Islet precursor cell (in vitro differentiated cells): Measurements from ENCODE around the gene TEX13A.
"Not testable (repeated sequence)": the region's sequence is repeated elsewhere in the genome, so short reads cannot be mapped to it uniquely, and the experiment has no call there.

Experiments used
- DNase-seq: peaks from one replicate; pipeline ENCODE4 v3.0.0-alpha.2; 2018

The TEX13A gene, protein sequence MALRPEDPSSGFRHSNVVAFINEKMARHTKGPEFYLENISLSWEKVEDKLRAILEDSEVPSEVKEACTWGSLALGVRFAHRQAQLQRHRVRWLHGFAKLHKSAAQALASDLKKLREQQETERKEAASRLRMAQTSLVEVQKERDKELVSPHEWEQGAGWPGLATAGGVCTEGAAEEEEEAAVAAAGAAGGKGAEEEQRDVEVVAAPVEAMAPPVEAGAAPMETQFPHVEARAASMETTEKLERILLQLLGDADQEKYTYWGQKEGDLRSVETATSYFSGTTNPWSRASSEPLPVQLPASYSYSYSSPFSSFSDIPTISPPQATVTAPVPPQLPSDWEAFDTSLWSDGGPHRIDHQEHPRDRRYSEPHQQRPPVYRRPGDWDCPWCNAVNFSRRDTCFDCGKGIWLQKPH

DNA sequence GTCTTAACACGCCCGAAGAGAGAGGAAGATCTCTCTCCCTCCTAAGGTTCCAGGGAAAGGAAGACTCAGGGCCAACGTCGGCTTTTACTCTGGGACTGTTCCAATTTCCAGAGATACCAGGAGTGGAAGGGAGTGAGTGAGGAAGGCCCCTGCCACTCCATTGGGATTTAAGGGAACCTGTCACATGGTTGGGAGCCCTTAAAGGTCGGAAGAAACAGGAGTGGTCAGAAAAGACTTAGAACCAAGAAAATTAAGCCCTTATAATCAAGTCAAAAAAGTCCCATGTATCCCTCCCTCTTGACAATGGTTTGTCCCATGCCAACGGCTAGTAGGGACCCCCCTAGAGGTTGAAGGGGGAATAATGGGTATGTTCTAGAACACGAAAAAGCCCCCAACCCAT, at the start of gene TEX13A:
Gene TEX13A (minus strand): TSS at position 59 of the 400 bp plus-strand sequence. CDS start 297 bp downstream, outside the sequence.
- DNase-seq, result no peak

DNA sequence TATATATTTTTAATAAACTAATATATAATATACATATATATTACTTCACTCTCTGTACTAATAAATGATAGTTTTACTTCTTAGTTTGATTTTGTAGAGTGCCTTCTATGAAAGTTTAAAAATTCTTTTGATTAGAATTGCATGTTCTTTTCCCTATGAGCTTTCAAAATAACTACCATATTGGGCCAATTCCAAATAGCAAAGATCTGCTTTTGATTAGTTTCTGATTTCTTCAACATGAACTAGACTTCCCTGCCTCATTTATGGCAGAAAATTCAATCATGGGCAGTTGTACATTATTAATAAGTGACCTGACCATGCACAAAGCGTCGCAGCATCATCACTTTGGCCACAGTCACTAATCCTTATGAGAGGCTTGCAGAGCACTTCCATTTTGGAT, 48.9 kb upstream of the TEX13A start:
- no peak for DNase-seq

DNA sequence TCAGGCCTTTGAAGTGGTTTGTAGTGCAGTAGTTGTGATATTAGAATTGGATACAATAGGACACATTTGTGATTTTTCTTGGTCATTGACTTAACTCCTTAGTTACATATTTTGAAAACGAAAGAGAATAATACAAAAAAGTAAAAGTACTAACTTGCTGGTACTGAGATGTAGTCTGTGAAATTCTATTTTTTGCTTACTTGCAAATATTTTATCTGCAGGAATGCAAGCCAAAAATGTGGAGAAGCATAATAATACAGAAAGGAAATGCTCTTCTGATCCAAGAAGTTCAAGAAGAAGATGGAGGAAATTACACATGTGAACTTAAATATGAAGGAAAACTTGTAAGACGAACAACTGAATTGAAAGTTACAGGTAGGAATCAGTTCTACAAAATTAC, 46.7 kb upstream of the TEX13A start:
- DNase-seq, result no peak

DNA sequence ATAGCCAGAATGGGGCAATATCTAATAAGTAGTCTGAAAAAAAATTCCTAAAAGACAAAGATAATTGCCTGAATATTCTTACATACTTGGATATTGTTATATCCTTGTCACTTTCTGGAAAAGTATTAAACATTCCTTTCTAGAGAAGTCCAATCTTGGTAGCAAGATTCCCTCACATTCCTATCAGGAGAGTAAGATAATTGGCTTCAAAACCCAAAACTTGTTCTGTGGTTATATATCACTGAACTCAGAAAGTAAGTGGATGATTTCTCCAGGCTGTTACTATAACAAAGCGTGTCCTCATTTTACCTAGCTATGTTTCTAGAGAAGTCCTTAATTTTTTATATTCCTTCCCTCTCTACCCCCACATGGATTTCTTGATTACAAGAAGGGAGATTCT, 46.0 kb upstream of the TEX13A start:
- DNase-seq, result no peak

DNA sequence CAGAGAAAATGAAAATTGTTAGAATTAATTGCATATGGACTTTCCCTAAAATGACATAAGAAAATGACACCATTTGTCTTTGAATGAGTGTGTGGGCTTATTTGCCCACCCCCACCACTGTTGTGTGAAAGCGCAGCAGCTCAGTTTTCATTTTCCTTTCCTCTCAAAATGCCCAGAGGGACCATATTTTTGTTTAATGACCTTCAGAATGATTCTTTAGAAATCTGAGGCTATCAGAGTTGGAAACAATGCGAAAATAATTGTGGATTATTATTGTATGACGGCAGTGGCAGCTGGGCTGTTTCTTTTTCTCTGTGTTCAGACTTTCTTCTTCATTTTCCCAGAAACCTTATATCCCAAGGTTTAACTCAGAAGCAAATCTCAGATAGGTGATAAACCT, 44.6 kb upstream of the TEX13A start:
- DNase-seq, result no peak

DNA sequence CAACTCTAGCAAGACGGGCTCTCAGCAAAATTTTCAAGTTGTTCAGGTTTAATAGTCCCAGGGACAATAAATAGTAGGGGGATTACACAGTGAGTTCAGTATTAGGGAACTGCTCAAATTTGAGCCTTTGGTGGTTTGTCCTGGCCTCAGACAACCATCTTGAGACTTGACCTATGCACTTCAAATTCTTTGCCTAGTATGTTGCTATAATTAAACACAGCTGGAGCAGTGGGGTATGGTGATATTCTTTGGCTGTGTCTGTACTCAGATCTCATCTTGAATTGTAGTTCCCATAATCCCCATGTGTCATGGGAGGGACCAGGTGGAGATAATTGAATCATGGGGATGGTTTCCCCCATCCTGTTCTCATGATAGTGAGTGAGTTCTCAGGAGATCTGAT, 43.3 kb upstream of the TEX13A start:
- DNase-seq, result no peak

DNA sequence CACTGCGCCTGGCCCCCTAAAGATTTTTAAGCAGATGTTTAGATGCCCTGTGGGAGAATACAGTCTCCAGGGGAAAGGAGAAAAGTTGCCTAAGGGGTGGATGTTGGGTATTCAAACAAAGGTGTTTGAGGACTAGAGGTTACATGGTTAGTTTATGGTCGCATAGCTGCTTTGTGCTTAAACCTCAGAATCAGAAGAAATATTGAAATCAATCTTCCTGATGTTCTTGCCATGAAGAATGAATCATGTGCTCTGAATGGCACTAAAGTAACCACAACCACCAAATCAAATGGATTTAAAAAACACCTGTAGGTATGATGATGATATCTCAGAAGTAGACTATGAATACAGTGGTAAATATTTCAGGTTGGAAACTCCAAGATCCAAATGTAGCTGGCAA, 42.7 kb upstream of the TEX13A start:
- no peak for DNase-seq

DNA sequence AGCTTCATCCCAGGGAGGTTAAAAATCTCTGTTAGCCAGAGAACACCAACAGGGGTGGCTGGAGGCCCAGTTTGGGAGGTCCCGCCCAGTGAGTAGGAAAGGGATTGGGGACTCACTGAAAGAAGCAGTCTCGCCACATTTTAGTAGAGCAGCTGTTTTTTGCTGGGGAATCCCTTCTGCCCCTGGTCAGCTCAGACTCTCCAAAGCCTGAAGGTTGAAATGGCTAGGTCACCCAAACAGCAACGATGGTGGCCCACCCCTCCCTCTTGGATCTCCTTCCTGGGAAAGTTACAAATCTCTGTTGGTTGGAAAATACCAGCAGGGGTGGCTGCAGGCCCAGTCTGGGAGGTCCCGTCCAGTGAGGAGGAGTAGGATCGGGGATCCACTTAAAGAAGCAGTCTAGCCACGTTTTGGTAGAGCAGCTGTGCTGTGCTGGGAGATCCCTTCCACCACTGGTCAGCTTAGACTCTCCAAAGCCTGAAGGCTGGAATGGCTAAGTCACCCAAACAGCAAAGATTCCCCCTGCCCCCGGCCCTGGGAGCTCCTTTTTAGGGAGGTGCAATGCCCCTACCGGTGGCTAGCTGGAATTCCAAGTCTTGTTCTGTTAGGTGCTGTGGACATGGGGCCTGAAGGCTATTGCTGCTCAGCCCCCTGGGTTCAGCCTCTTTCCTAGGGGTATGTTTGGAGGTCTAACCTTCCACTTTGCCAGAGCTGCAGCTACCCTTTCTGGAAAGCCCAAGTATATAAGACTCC, 40.0 kb upstream of the TEX13A start:
- no peak for DNase-seq

DNA sequence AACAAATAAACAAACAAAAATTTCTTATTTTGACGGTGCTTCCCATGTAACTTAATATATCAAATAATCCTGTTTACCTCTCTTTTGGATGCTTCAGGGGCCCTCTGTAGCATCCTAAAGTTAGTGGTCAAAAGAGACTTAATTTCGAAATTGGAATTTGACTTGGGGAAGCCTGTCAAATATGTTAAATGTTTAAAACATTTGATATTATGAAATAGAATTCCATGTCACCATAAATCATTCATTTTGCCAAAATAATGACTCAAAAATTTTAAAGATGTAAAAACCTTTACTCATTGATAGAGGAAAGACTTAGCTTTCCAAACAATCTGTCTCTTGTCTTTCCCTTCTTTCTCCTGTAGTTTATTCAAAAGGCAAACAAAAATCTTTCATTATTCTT, 20.6 kb upstream of the TEX13A start:
- no peak for DNase-seq

DNA sequence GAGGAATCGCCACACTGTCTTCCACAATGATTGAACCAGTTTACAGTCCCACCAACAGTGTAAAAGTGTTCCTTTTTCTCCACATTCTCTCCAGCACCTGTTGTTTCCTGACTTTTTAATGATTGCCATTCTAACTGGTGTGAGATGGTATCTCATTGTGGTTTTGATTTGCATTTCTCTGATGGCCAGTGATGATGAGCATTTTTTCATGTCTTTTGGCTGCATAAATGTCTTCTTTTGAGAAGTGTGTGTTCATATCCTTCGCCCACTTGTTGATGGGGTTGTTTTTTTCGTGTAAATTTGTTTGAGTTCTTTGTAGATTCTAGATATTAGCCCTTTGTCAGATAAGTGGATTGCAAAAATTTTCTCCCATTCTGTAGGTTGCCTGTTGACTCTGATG, 16.9 kb upstream of the TEX13A start:
- DNase-seq, result not testable (repeated sequence)

DNA sequence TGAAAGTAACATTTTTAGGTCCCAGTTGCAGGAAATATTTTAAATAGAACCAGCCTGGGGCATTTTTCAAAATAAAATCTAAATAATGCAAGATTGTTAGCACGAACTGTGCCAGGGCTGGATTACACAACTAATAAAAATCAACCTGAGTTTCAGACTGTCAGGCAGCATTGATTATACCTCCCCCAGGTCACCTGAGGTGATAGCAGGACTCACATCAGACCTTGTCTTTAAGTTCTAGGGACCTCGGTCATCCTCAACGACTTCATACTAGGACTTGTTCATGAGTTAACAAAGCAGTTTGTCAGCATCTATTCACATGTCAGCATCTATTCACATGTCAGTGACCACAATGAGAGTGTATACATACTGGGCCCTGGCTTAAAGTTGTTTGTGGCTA, 8.7 kb upstream of the TEX13A start:
- no peak for DNase-seq

DNA sequence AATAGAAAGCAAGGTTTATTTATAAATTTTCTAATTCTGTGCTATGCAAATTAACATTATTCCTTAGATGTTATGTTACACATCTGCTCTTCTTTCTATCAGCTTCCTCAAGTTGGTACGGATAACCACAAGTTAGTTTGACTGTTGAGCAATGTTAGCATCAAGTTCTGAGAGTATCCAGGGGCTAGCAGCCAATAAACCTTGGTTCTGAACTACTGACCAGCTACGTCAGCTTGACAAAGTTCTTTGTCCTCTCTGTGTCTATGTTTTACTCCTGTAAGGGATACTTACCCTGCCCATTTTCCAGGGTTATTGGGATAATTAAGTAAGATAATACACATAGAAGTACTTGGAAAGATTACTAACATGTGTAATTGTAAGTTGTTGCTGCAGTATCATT, 8.1 kb upstream of the TEX13A start:
- no peak for DNase-seq

DNA sequence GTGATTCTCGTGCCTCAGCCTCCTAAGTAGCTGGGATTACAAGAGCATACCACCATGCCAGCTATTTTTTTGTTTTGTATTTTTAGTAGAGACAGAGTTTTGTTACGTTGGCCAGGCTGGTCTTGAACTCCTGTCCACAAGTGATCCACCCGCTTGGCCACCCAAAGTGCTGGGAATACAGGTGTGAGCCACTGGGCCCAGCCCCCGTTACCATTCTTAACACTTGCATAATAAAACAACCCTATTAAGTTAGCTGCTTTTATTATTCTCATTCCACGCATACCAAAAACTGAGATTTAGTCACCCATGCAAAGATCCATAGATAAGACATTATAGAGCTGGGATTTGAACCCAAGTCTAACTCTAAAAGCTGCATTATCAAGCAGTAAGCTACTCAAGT, 6.0 kb upstream of the TEX13A start:
- DNase-seq, result no peak

DNA sequence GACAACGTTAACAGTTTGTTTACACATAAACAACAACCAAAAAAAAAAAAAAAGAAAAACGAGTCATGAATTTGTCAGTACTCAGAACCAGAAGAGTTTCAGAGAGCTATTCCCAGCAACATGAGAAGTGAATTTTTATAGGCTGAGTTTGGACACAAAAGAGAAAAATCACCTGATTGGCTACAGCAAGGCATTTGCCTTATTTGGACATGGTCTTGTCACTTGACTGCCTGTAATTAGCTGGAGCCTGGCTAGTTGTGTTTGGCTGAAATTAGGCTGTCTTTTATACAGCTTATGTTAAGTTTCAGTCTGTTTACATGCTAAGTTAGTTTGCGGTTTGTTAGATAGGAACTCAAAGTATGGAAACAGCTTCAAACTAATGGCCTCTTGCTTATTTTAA, 880 bp upstream of the TEX13A start:
- DNase-seq, result no peak

DNA sequence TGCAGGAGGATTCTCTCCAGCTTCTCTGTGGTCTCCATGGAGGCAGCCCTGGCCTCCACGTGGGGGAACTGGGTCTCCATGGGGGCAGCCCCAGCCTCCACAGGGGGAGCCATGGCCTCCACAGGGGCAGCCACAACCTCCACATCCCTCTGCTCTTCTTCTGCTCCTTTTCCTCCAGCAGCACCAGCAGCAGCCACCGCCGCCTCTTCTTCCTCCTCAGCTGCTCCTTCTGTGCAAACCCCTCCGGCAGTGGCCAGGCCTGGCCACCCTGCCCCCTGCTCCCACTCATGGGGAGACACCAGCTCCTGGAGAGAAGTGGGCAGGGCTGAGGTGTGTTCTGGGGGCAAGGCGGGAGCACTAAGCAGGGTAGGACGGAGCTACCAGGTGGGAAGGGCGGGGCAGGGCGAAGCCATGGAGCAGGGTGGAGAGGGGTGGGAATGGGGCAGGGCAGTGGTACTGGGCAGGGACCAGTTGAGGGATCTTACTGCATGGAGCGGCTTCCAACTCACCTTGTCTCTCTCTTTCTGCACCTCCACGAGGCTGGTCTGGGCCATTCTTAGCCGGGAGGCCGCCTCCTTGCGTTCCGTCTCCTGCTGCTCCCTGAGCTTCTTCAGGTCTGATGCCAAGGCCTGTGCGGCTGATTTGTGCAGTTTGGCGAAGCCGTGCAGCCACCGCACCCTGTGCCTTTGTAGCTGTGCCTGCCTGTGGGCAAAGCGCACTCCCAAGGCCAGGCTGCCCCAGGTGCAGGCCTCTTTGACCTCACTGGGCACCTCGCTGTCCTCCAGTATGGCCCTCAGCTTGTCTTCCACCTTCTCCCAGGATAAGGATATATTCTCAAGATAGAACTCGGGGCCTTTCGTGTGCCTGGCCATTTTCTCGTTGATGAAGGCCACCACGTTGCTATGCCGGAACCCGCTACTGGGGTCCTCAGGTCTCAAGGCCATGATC, 766 bp downstream of the TEX13A start:
- DNase-seq, result no peak

DNA sequence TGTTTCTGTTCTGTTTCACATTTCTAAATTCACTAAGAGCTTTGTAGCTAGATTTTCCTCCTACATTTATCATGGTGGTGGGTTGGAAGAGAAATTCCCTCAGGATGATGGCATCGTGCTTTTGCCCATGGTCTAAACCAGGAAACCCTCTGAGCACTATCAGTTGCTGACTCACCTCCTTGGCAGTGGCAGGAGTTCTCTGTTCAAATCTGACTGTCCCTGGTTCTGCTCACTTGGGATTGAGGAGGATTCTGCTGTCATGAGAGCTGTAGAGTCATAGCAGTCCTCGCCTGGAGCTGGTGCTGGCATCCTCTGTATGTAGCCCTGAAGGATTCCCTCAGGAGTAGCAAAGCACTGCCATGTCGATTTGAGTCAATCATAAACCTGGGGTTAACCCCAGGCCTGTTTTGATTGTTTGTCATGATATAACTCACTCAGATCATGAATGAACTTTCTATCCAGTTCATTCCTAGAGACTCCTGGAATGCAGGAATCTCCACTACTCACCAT, 9.4 kb downstream of the TEX13A start:
- no peak for DNase-seq

DNA sequence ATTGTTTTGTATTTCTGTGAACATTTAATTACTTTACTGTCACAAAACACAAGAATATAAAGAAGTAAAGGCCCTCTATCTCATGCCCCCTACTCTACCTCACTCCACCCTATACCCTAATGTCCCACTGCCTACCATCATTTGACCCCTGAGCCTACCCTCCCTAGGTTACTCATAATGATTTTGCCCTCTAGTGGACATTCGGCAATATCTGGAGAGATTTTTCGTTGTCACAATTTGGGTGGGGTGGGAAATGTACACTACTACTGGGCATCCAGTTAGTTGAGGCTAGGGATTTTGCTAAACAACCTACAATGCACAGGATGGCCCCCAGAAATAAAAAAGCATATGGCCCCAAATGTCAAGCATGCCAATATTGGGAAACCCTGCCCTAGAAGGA, 10.2 kb downstream of the TEX13A start:
- DNase-seq, result no peak

DNA sequence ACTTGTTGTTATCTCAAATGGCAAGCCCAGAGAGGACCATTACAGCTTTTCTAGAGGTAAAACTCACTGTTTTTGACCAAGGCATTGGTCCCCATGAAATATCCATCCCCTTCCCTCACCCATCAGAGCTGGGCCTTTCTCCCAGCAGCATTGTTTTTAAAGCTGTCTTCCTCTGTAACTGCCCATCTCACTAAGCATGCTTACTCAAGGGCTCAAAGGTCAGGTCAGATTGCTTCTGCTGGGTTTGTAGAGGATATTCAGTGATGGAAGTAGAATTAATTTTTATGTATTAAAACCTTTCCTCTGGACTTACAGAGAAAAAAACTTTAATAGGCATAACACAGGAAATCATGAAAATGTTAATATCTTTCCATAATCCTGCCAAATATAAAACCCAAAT, 11.1 kb downstream of the TEX13A start:
- no peak for DNase-seq

DNA sequence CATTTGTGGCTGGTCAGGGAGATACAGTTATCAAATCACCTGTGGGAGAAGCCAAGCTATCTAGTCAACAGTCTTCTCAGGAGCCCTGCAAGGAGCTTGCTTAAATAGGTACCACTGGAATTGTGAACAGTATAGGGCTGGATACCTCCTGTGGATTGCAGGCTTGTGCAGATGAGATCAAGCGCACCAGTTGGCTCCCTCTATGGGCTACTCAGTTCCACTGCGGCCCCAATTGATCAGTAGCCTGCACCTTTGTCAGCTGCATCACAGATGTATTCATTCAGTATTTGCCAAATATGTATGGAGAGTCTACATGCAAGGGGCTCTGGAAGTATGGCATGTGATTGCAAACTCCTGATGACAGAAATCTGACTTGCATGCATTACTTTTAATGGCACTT, 28.6 kb downstream of the TEX13A start:
- peak; percentile 63 for DNase-seq

DNA sequence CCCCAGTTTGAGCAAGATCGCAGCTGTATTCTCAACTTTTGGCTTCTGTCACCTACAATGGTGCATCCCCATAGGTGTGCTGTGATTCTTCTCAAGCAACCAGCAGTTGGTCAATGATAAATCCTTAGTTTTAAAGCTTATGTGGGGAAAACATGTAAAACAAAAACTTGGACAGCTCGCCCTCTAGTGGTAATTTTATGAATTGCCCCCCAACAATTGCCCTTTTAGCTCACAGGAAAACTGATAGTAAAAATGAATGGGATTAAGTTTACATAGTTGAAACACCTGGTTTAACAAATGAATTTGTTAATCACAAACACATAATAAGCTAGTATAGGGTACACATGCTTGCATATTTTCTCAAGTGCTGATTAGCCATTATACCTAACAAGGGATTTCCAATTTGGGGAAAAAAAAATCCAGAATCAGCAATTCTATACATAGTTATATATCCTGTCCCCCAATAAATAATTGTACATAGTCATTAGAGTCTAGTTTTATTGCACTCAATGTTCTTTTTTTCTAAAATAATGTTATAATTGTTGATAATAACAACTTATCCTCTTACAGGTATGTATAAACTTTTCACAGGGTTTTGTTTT, 30.1 kb downstream of the TEX13A start:
- DNase-seq, result no peak

DNA sequence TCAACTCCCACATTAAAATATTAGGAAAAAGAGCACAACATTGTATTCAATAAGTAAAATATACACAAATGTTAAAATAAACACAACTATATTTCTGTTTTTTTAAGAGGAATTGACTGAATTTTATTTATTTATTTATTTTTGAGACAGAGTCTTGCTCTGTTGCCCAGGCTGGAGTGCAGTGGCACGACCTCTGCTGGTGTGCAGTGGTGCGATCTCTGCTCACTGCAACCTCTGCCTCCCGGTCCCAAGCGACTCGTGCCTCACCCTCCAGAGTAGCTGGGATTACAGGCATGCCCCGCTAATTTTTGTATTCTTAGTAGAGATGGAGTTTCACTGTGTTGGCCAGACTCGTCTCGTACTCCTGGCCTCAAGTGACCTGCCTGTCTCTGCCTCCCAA, 31.4 kb downstream of the TEX13A start:
- DNase-seq, result no peak

DNA sequence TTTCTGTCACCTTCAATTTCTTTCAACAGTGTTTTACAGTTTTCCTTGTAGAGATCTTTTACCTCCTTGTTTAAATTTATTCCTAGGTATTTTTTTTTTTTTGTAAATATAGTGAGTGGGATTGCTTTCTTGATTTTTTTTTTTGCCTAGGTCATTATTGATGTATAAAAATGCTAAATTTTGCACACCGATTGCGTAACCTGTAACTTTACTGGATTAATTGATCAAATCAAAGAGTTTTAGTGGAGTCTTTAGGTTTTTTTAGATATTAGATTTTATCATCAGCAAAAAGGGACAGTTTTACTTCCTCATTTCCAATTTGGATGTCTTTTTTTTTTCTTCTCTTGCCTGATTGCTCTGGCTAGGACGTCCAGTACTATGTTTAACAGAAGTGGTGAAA, 40.9 kb downstream of the TEX13A start:
- no peak for DNase-seq

DNA sequence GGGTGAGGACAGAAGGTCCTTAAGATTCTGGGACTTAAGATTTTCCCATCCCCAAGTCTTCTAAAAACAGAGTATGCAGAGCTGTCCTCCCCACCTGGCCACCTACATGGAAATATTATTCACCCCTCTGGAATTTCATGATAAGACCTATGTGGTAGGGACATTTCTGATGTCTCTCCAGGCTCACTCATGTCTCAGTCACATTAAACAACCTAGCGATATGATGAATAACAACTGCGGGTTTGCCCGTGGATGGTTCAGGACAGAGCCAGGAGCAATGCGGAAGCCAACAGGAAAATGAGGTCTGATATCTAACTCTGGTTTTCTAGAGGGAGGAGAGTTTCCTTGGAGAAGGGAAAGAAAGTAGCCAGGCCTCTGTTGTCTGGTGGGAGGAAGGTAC, 47.4 kb downstream of the TEX13A start:
- no peak for DNase-seq
